GM19238 (cell line): ENCODE data around the gene TAS2R31.
"Not testable (repeated sequence)": the region's sequence is repeated elsewhere in the genome, so short reads cannot be mapped to it uniquely, and the experiment has no call there.

ENCODE experiments used
- DNase-seq: peaks from one replicate; pipeline ENCODE4 v3.0.0; 2011; ENCODE audit warnings: low spot score; ENCODE audit not compliant: insufficient read length

TAS2R31 gene, protein sequence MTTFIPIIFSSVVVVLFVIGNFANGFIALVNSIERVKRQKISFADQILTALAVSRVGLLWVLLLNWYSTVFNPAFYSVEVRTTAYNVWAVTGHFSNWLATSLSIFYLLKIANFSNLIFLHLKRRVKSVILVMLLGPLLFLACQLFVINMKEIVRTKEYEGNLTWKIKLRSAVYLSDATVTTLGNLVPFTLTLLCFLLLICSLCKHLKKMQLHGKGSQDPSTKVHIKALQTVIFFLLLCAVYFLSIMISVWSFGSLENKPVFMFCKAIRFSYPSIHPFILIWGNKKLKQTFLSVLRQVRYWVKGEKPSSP

DNA sequence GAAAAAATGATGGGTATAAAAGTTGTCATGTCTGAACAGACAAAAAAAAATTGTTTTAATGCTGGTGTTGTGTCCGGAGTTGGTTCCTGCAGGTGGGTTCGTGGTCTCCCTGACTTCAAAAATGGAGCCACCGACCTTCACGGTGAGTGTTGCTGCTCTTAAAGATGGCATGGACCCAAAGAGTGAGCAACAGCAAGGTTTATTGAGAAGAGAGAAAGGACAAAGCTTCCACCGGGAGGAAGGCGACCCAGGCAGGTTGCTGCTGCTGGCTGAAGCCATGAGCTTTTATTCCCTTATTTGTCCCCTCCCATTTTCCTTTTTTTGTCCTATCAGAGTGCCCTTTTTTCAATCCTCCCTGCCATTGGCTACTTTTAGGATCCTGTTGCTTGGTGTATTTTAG lies at the start of gene TAS2R31:
Gene TAS2R31, minus strand, starts transcription at position 101 of the 400 bp plus-strand sequence. Its CDS starts 72 bp downstream, at position 29.
- DNase-seq, result no peak

DNA sequence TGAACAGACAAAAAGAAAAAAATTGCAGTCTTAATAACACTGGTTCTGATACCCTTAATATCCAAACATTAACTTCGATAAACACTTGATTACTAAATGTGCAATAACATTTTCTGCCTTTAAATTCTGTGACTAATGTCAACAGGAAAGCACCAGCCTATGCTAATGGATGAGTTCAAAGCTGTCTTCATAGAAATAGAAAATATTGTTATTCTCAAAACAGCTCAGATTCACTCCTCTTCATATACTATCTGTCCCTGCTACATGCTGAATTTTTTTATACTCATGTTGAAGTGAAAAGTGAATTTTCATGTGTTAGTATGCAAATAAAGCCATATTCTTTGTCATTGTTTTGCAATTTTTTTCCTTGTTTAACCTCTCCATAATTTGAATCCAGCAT lies 47.0 kb upstream of the TAS2R31 start:
- DNase-seq, result no peak

DNA sequence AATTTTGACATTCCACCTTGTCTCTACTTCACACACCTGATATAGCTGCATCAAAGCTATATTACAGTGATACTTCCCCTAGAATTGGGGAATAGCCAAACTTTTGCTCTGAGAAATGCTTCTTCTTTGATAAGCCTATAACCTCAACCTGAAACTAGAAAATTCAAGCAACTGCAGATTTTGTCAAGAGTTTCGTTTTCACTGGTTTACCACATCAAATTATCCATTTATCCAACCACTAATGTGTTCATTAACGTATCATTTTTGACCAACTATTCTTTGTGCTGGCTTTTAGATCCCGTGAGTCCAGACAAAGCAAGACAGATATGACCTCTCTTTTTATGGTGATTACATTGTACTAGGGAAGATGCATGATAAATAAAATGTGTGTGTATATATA lies 44.4 kb upstream of the TAS2R31 start:
- DNase-seq, result no peak

DNA sequence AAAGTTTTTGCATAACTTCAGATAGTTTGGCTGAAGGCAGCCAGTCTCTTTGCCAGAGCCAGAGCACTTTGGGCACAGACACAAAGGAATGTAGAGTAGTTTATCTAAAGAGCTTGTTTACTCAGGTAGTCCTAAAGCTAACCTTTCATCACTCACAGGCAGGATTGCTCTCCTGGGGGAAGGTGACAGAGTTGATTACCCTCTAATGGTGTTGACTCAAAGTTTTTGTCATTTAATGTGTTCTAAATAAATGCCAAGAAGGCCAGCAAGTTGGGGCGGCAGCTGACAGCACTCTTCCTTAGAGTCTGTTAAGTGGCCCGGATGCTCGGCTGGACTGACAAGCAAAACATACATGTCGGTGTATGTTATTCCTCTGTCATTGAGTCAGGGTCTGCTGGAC lies 40.2 kb upstream of the TAS2R31 start:
- DNase-seq, result no peak

DNA sequence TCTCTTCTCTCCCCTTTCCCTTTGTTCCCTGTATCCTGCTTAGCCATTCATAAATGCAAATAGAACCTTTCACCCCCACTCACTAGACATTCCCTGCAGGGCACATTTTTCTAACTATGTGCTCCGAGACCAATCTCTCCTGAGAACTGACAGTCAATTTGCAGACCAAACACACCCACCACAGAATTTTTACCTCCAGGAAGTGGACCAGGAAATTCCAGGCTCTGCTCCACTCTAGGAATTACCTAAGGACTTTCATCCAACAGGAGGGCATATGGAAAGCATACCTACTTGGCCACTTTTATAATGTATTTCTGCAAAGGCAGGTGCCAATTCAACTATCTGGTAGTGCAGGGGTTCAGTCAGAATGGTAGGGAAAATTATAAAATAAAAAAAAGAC lies 39.8 kb upstream of the TAS2R31 start:
- DNase-seq, result no peak

DNA sequence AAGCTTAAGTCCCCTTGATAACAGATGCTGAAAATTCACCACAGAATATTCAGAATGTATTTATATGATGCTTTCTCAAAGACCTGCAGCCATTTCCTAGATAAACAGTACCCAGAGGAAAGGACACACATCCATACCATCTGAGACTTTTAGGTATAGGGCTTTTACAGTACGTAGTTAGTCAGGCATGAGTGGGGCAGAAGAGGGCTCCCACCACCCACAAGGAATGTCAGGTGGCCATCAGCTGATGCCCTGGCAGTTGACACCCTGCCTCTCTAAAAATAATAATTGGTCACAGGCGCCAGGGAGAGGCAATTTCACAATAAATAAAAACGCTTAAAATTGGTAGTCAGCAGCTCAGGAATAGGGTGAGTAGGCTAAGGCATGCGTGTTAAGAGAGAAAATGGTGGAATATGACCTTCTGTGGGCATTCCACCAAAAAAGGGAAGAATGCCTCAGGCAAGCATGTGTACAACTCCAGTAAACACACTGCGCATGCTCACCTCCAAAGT lies 38.7 kb upstream of the TAS2R31 start:
- DNase-seq, result no peak

DNA sequence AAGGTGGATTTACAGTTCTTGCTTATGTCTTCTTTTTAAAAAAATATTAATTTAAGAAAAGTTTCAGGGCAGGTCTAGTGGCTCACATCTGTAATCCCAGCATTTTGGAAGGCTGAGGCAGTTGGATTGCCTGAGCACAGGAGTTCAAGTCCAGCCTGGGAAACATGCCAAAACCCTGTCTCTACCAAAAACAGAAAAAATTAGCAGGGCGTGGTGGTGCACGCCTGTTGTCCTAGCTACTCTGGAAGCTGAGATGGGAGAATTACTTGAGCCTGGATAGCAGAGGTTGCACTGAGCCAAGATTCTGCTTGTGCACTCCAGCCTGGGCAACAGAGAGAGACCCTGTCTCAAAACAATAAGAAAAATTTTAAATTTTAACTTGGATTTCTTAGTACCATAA lies 36.3 kb upstream of the TAS2R31 start:
- no peak for DNase-seq

DNA sequence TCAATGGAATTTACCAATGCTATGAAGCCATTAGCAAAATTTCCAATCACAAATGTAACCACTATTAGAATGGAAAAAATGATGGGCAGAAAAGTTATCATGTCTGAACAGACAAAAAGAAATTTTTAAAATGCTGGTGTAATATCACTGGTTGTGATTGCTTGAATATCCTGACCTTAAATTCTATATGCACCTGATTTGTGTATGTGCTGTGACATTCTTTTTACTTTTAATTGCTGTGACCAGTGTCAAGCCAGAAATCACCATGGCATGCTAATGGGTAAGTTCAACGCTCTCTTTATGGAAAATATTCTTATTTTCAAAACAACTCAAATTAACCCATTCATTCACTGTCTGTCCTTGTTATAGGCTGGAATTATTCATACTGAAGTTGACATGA lies 31.0 kb upstream of the TAS2R31 start, which contains the start of gene TAS2R46:
Gene TAS2R46, minus strand, starts transcription at position 101 of the 400 bp plus-strand sequence. Its CDS starts 0 bp downstream, at position 101.
- not testable (repeated sequence) for DNase-seq

DNA sequence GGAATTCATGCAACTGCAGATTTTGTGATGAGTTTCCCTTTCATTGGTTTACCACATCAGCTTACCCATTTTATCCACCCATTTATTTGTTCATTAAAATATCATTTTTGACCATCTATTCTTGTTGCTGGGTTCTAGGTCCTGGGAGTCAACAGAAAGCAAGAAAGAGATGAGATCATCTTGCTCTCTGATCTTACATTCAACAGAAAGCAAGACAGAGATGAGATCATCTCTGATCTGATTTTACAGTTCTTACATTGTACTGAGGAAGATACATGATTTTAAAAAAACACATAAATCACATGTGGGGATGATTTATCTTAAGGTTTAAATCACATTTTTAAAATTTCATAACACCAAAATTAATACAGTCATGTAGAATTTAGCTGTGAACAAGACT lies 28.6 kb upstream of the TAS2R31 start:
- DNase-seq, result no peak

DNA sequence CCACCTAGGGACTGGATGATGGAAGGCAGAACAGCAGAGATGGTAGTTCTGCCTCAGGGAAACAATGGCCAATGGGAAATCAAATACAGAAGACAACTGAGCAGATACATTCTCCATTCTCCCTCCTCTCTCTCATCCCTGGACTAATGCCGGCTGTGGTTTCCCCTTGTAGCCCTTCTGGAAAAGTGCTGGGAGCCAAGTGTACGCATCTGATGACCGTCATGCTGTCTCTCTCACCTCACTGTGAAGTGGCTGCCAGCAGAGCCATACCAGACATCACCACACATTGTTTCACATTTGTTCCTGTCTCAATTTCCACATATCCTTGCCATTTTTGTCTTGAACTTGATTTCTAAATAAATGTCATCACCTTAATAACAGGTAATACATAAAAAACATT lies 27.8 kb upstream of the TAS2R31 start:
- no peak for DNase-seq

DNA sequence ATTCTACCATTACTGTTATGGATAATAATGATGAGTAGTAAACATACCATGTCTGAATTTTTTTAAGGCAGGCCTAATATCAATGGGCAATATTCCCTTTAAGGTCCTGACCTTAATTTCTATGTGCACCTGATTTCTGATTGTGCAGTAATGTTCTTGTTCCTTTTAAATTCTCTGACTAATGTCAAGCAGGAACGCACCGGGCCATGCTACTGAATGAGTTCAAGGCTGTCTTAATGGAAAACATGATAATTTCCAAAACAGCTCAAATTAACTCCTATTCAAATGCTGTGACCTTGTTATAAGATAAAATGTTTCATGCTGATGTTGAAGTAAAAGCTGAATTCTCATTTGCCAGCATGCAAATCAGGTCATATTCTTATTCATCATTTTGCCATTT lies 24.1 kb upstream of the TAS2R31 start:
- no peak for DNase-seq

DNA sequence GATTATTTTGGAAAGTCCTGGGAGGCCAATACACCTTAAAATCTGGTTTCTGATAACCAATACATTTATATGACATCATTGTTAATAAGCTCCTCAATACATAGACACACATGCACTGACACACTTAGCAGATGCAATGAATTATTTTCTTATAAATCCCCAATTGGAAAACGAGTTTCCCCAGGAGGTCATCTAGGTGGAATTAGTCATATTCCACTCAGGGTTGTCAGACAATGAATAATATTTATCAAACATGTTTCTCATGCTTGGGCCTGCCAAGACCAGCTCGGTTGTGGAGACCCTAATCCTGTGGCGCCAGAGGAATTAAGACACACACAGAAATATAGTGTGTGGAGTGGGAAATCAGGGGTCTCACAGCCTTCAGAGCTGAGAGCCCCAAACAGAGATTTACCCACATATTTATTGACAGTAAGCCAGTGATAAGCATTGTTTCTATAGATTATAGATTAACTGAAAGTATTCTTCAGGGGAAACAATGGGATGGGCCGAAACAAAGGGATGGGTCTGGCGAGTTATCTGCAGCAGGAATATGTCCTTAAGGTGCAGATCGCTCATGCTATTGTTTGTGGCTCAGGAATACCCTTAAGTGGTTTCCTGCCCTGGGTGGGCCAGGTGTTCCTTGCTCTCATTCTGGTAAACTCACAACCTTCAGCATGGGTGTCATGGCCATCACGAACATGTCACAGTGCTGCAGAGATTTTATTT lies 18.8 kb upstream of the TAS2R31 start:
- DNase-seq, result not testable (repeated sequence)

DNA sequence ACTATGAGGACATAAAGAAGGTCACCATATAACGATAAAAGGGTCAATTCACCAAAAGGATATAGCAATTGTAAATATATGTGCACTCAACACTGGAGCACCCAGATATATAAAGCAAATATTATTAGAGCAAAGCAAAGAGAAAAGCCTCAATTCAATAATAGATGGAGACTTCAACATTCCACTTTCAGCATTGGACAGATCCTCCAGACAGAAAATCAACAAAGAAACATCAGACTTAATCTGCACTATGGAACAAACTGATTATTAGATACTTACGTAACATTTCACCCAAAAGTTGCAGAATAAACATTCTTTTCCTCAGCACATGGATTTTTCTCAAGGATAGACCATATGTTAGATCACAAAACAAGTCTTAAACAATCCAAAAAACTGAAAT lies 10.2 kb upstream of the TAS2R31 start:
- DNase-seq, result not testable (repeated sequence)

DNA sequence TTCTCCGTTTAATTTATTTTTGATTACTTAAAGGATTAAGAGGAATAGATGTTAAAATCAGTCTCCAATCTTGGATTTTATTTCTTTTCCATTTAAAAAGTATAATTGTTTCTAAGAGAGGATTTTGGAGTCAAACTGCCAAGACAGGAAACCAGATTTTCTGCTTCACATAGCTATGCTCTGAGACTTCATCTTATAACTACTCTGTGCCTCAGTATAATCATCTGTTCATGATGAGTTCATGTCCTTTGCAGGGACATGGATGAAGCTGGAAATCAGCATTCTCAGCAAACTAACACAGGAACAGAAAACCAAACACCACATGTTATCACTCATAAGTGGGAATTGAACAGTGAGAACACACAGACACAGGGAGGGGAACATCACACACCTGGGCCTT lies 9.0 kb upstream of the TAS2R31 start:
- no peak for DNase-seq

DNA sequence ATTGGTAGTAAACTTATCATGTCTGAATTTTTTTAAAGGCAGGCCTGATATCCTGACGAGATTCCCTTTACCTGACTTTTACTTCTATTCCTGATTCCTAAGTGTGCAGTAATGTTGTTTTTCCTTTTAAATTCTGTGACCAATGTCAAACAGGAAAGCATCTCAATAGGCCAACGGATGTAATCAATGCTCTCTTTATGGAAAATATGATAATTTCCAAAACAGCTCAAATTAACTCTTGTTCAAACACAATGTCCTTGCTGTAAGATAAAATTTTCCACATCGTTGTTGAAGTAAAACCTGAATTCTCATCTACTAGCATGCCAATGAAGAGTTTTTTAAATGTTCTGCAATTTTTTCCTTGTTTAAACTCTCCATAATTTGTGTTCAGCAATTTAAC lies 8.0 kb upstream of the TAS2R31 start:
- DNase-seq, result no peak

DNA sequence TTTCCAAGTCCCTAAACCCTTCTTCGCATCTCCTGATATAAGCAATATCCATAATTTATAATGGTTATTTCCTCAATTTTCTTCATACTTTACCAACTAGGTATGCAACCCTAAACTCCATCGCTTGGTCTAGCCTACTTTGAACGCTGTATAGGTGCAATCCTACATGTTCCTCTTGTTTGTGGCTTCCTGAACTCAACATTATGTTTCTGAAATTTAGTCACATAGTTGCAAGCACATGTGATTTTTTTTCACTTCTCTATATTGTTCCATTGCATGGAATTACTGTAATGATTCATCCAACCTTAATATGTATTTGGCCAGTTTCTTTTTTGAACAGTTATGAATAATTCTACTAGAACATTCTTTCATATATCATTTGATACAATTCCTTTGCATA lies 2.8 kb upstream of the TAS2R31 start:
- not testable (repeated sequence) for DNase-seq

DNA sequence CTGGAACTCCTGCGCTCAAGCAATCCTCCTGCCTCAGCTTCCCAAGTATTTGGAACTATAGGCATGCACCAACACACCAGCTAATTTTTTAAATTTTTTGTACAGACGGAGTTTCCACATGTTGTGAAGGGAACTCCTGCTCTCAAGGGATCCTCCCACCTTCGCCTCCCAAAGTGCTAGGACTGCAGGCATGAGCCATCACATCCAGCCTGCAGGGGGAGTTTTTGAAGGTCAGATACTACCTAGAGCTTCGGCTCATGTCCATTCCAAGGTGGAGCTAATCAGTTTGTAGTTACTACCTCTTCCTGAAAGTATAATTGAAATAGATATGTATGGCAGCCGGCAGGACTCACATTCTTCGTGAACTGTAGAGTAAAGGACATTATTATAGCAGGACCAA lies 5.1 kb downstream of the TAS2R31 start:
- no peak for DNase-seq

DNA sequence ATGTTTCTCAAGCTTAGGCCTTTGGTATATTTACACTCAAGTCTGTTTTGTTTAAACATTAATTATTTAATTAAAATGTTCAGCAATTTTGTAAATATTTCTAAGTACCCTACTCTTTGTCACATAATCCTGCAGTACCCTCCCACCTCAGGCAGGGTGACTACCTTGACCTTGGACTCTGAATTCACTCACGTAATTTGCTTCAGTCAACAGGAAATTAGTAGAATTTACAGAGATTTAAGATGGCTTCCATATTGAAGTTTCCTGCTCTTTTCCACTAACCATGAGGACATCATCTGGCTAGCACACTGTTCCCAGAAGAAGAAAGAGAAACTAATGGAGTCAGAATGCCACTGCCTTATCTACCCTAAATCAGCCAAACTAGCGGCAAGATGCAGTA lies 7.8 kb downstream of the TAS2R31 start:
- no peak for DNase-seq

DNA sequence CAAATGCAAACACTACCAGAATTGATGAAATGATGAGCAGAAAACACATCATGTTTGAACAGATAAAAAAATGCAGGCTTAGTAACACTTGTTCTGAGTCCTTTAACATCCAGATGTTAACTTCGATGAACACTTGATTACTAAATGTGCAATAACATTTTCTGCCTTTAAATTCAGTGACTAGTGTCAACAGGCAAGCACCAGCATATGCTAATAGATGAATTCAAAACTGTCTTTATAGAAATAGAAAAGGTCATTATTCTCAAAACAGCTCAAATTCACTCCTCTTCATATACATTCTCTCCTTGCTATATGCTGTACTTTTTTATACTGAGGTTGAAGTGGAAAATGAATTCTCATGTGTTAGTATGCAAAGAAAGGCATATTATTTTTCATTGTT lies 8.7 kb downstream of the TAS2R31 start, which contains the start of gene TAS2R19:
Gene TAS2R19, minus strand, starts transcription at position 101 of the 400 bp plus-strand sequence. Its CDS starts 49 bp downstream, at position 52.
- DNase-seq, result no peak

DNA sequence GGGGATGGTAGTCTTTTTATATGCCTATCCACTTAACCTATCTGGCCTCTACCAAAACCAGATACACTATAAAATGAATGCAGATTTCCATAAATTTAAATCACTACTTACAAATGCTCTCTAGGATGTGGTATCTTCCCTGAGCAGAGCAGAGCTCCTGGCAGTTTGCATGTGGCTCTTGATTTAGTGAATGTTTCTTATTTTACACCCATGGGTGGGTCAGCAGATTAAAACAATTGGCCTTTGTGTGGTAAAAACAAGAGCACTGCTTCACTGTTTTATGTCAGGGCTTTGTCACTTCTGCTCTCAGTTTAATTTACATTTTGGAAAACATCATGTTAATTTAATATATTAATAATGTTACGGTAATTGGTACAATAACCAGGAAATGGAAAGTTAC lies 14.3 kb downstream of the TAS2R31 start:
- no peak for DNase-seq

DNA sequence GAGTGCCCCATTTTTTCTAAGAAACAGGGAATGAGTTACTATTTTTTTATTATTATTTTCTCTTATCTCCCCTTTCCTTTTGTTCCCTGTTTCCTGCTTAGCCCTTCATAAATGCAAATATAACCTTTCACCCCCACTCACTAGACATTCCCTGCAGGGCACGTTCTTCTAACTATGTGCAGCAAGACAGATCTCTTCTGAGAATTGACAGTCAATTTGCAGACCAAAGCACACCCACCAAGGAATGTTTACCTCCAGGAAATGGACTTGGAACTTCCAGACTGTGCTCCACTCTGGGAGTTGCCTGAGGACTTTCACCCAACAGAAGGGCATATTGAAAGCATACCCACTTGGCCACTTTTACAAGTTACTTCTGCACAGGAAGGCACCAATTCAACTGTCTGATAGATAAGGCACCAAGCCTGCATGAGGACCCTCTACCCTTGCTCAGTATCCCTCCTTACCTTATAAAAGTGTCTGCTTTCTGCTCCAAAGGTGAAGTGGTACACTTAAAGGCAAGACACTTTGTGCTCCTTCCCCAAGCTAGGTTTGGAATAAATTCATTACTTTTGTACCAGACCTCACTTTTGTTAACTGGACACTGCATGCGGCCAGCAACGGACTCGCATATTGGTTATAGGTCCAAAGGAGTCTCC lies 15.3 kb downstream of the TAS2R31 start:
- no peak for DNase-seq

DNA sequence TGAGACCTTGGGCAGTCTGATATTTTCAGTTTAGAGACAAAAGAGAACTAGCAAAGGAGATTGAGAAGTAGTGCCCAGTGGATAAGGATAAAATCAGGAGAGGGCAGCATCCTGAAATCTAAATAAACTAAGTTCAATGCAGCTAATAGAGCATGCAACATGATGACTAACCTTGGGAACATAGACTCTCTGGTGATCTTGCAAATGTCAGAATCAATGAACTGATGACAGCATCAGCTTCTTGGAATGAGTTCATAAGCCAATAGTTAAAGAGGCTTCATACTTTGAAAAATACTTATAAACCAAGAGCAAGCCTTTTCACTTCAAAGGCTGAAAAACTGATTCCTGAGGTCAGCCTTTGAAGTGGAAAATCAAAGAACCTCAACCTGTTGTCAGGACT lies 17.0 kb downstream of the TAS2R31 start:
- DNase-seq, result no peak
